SKM-1 (cell line): Measurements from ENCODE around the gene CLDN1.

Experiments
- DNase-seq: peaks from one replicate; lab custom pipeline; 2025; ENCODE audit not compliant: unreplicated experiment; lab: John Stamatoyannopoulos, UW

CLDN1 gene

GRCh38 chr3:190321789-190322603, at the start of gene CLDN1:
Gene CLDN1 (minus strand): TSS chr3:190322446. CDS start chr3:190322206, 240 bp downstream.
- DNase-seq: peak; percentile 40

GRCh38 chr3:190371152-190371551, 48.9 kb upstream of the CLDN1 start:
- DNase-seq: no peak

- no peak for DNase-seq
Measured at GRCh38 chr3:190370369-190370768, 48.1 kb upstream of the CLDN1 start.

GRCh38 chr3:190369668-190370295, 47.5 kb upstream of the CLDN1 start:
- no peak for DNase-seq

- no peak for DNase-seq
Measured at GRCh38 chr3:190368881-190369280, 46.6 kb upstream of the CLDN1 start.

- DNase-seq: no peak
Measured at GRCh38 chr3:190366133-190366532, 43.9 kb upstream of the CLDN1 start.

- no peak for DNase-seq
Measured at GRCh38 chr3:190362258-190362657, 40.0 kb upstream of the CLDN1 start.

GRCh38 chr3:190361791-190362190, 39.5 kb upstream of the CLDN1 start:
- DNase-seq: no peak

GRCh38 chr3:190360228-190360627, 38.0 kb upstream of the CLDN1 start:
- no peak for DNase-seq

GRCh38 chr3:190359813-190360212, 37.6 kb upstream of the CLDN1 start:
- no peak for DNase-seq

GRCh38 chr3:190357468-190357867, 35.2 kb upstream of the CLDN1 start:
- DNase-seq: no peak

- no peak for DNase-seq
Measured at GRCh38 chr3:190356246-190356645, 34.0 kb upstream of the CLDN1 start.

GRCh38 chr3:190352861-190353457, 30.7 kb upstream of the CLDN1 start:
- DNase-seq: no peak

- no peak for DNase-seq
Measured at GRCh38 chr3:190346541-190346940, 24.3 kb upstream of the CLDN1 start.

- DNase-seq: no peak
Measured at GRCh38 chr3:190345878-190346277, 23.6 kb upstream of the CLDN1 start.

- no peak for DNase-seq
Measured at GRCh38 chr3:190345027-190345821, 23.0 kb upstream of the CLDN1 start.

GRCh38 chr3:190340071-190340470, 17.8 kb upstream of the CLDN1 start:
- DNase-seq: no peak

GRCh38 chr3:190339130-190339529, 16.9 kb upstream of the CLDN1 start:
- DNase-seq: no peak

- no peak for DNase-seq
Measured at GRCh38 chr3:190338717-190339116, 16.5 kb upstream of the CLDN1 start.

- no peak for DNase-seq
Measured at GRCh38 chr3:190337301-190337700, 15.1 kb upstream of the CLDN1 start.

- no peak for DNase-seq
Measured at GRCh38 chr3:190336516-190337189, 14.4 kb upstream of the CLDN1 start.
